Fibroblast of mammary gland (primary cell): ENCODE results near the gene ABCA4.

Experiments
- DNase-seq: peaks from one replicate; pipeline ENCODE4 v3.0.0-alpha.2; 2010; ENCODE audit warnings: low read depth
- H3K4me3 ChIP-seq: 2 replicates; pipeline ENCODE4 v1.5.1; 2011; ENCODE audit warnings: low read depth, mild to moderate bottlenecking, low read length, moderate library complexity; ENCODE audit not compliant: control insufficient read depth
- CTCF ChIP-seq: conservative IDR thresholded peaks from 2 replicates; pipeline ENCODE4 v1.5.1; 2011; ENCODE audit warnings: low read depth, low read length, inconsistent platforms; ENCODE audit not compliant: control insufficient read depth, insufficient read depth

Gene ABCA4

DNA sequence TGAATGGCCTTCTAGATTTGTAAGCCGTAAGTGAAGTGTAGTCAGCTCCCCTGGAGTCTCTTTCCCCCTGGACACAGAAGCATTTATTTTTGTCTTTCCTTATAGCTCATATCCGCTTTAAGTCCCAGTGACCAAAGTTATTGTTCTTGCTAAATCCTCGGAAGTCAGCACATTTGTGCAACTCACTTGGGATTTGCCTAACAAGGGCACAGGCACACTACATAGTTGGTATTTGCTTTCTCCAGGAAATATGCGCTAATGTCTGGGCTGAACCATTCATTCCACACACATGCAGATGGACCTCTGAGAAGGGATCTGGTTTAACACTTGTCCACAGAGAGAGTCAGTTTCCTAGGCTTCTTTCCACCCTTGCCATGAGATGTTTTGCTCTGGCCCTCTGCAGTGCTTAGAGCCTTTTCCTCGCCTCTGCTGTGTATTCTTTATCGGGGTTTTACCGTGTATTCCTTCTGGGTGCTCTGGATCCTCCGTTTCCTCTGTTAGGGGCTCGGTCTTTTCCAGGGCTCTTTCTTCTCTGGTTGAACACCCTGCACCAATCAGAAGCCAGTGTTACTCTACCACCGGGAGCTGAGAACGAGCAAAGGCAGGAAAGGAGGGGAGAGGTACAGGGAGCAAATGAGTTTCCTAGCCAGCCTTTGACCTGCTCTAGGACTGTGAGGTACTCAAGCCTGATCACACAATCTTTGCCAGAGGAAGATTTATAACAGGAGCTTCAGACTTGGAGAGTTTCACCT is 72.4 kb downstream of the ABCA4 start:
- TF ChIP-seq CTCF = no peak
- no peak for DNase-seq
- no peak overlapping the region for H3K4me3 ChIP-seq

- no peak overlapping the region for H3K4me3 ChIP-seq
- no peak for TF ChIP-seq CTCF
- DNase-seq = no peak
Measured at GRCh38 chr1:94047949-94048348, 73.0 kb downstream of the ABCA4 start.

DNA sequence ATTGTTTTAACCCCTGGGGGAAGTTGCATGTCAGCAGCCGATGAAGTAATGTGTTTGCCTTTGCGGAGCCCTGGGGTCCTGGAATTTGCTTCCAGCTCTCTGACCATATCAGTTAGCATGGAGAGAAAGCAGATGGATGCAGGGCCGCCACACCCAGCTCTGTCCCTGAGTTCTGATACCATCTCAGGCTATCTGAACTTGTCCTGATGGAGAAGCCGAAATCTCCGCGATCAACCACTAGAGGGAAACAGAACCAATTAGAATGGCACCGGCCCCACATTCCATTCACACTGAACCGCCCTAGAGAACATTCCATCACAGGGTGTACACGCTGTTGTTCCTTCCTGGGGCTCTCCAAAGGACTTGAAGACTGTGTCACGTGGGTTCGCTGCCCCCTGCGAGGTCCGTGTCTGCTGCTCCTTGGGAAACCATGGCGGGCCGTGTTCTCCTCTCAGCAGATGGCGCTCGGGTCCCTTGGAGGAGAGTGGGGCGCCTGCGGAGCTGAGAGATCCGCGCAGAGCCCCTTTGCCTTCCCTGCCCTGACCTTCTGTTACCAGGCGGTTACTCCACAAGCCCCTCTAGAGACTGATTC is 75.4 kb downstream of the ABCA4 start:
- TF ChIP-seq CTCF = peak; percentile 77
- peak overlapping the region; percentile 20 for H3K4me3 ChIP-seq
- peak; percentile 93 for DNase-seq

DNA sequence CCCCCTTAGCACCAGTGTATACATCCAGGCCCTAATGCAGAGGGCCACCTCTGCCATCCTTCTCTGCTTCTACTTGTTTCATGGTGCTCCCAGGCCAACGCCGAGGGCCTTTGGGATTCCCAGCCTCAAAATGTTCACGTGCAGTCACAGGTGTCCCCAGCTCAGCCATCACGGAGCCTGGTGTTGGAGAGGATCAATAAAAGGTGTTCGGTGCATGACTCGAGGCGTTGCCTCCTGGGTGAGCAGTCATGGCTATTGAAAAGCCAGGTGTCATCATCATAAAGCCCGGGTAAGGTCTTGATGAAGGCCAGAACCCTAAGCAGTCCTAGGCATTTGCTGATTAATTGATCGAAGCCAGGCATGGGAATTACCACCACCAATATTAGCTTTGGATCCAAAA is 76.1 kb downstream of the ABCA4 start:
- no peak overlapping the region for H3K4me3 ChIP-seq
- no peak for TF ChIP-seq CTCF
- DNase-seq = no peak

GRCh38 chr1:94044290-94044790 is 76.6 kb downstream of the ABCA4 start:
- DNase-seq = no peak
- no peak overlapping the region for H3K4me3 ChIP-seq
- TF ChIP-seq CTCF = no peak

- H3K4me3 ChIP-seq = no peak overlapping the region
- DNase-seq = no peak
- no peak for TF ChIP-seq CTCF
Measured at GRCh38 chr1:94043738-94044289, 77.1 kb downstream of the ABCA4 start.
